Erythroblast (primary cell): ENCODE measurements around the gene KIF1B.

ENCODE experiments used
- GATA1 ChIP-seq: IDR thresholded peaks from 2 replicates; pipeline ENCODE4 v1.6.1; 2011; ENCODE audit warnings: low read depth, mild to moderate bottlenecking, control low read depth, low read length, moderate library complexity
- POLR2A ChIP-seq: IDR thresholded peaks from 2 replicates; pipeline ENCODE4 v1.6.1; 2011; ENCODE audit warnings: mild to moderate bottlenecking, low read length

GRCh38 chr1:10211805-10212410 lies 1.5 kb downstream of the KIF1B start:
- TF ChIP-seq POLR2A (no peak), GATA1 (no peak)
